HCT116 (cell line): ENCODE data around the gene ERGIC2. TPM values are rescaled to one million over a fixed set of nuclear protein-coding genes. Genes with fewer than 3 reads are reported as not detected.

ENCODE experiments used
- ATAC-seq: fragments of 200-7000 bp; cut with Tn5 transposase; 2 replicates; pipeline ENCODE4 v1.9.1; 2020; ENCODE audit warnings: mild to moderate bottlenecking, moderate library complexity
- BruUV-seq: library from RNA; stranded (reverse); fragments of 400-500 nt; replicated peaks from 2 replicates; lab custom pipeline; 2021; lab: Mats Ljungman, UMichigan
- CTCF ChIA-PET: fragments of 300-600 bp; sonication (Branson Sonifier 250); formaldehyde crosslinking; loops from one replicate; lab custom pipeline; 2021; ENCODE audit warnings: antibody characterized with exemption; lab: Charles Lee
- POLR2A ChIA-PET: fragments of 300-600, 350-600 bp; sonication (Branson Sonifier 250); formaldehyde crosslinking; loops from one replicate; lab custom pipeline; 2021; ENCODE audit warnings: antibody characterized with exemption; lab: Charles Lee
- RAD21 ChIA-PET, 2 experiments: fragments of 300-600 bp; sonication (Branson Sonifier 250); formaldehyde crosslinking; loops; one replicate each; lab custom pipeline; 2023; ENCODE audit warnings: low total read pairs in 2 of 2; ENCODE audit not compliant: uncharacterized antibody in 2 of 2, unreplicated experiment in 2 of 2, low non-redundant PET in 1 of 2; lab: Charles Lee
- DNase-seq: peaks from one replicate; pipeline ENCODE4 v3.0.0-alpha.2; 2010; ENCODE audit warnings: low read depth, low spot score
- H2AFZ ChIP-seq: fragments of 200-600 bp; shearing (Covaris generic), sonication (generic); 2 replicates; pipeline ENCODE4 v1.6.1; 2017; ENCODE audit warnings: low read depth, mixed run types, mixed read lengths, antibody characterized with exemption, low read length; ENCODE audit not compliant: poor library complexity, severe bottlenecking
- H3K27ac ChIP-seq: 2 replicates; pipeline ENCODE4 v1.5.1; 2012; ENCODE audit warnings: low read depth, low read length
- H3K27me3 ChIP-seq: fragments of 200-600 bp; sonication (generic); 2 replicates; pipeline ENCODE4 v1.6.1; 2016; ENCODE audit warnings: mixed run types, low read length, mixed read lengths; ENCODE audit not compliant: insufficient read depth
- H3K36me3 ChIP-seq, 2 experiments: fragments of 200-500 bp in 1 of 2; fragments of 200-600 bp in 1 of 2; sonication (Bioruptor generic) in 1 of 2; sonication (generic) in 1 of 2; 2 replicates each; pipeline versions ENCODE4 v1.5.1 to v1.6.1; 2014 to 2016; ENCODE audit warnings: low read length in 2 of 2, inconsistent platforms in 1 of 2, mixed read lengths in 1 of 2, mixed run types in 1 of 2; ENCODE audit not compliant: insufficient read depth in 2 of 2, control insufficient read depth in 1 of 2
- H3K4me1 ChIP-seq, 2 experiments: fragments of 200-600 bp in 1 of 2; sonication (generic) in 1 of 2; 2 replicates each; pipeline versions ENCODE4 v1.5.1 to v1.6.1; 2012 to 2017; ENCODE audit warnings: low read length in 2 of 2, inconsistent platforms in 1 of 2, mild to moderate bottlenecking in 1 of 2, mixed read lengths in 1 of 2, mixed run types in 1 of 2, moderate library complexity in 1 of 2; ENCODE audit not compliant: insufficient read depth in 2 of 2, control insufficient read depth in 1 of 2
- H3K4me2 ChIP-seq: fragments of 200-600 bp; sonication (generic); 2 replicates; pipeline ENCODE4 v1.6.1; 2017; ENCODE audit warnings: mixed run types, low read length, mixed read lengths
- H3K4me3 ChIP-seq, 2 experiments: fragments of 200-600 bp in 1 of 2; sonication (generic) in 1 of 2; replicated peaks in 1 of 2; 2 replicates each; pipeline ENCODE4 v1.5.1; 2011 to 2016; ENCODE audit warnings: low read length in 2 of 2, control low read depth in 1 of 2, low read depth in 1 of 2, mild to moderate bottlenecking in 1 of 2, mixed read lengths in 1 of 2, mixed run types in 1 of 2
- H3K79me2 ChIP-seq: fragments of 200-600 bp; sonication (generic); 2 replicates; pipeline ENCODE4 v1.6.1; 2017; ENCODE audit warnings: mild to moderate bottlenecking, mixed run types, low read length, moderate library complexity, mixed read lengths; ENCODE audit not compliant: insufficient read depth
- H3K9ac ChIP-seq: fragments of 200-600 bp; sonication (generic); 2 replicates; pipeline ENCODE4 v1.6.1; 2016; ENCODE audit warnings: low read length, mixed read lengths
- H3K9me2 ChIP-seq: fragments of 200-600 bp; sonication (generic), shearing (Covaris generic); 2 replicates; pipeline ENCODE4 v1.6.1; 2017; ENCODE audit warnings: mixed run types, mild to moderate bottlenecking, moderate library complexity; ENCODE audit not compliant: insufficient read depth
- H3K9me3 ChIP-seq, 2 experiments: fragments of 200-500 bp in 1 of 2; fragments of 200-600 bp in 1 of 2; sonication (Bioruptor generic) in 1 of 2; sonication (generic) in 1 of 2; 2 replicates each; pipeline ENCODE4 v1.6.1; 2014 to 2017; ENCODE audit warnings: low read length in 2 of 2, mixed read lengths in 2 of 2, inconsistent platforms in 1 of 2, low read depth in 1 of 2, mild to moderate bottlenecking in 1 of 2, mixed run types in 1 of 2, moderate library complexity in 1 of 2; ENCODE audit not compliant: control insufficient read depth in 1 of 2, insufficient read depth in 1 of 2
- H4K20me1 ChIP-seq: fragments of 200-600 bp; sonication (generic), shearing (Covaris generic); 2 replicates; pipeline ENCODE4 v1.6.1; 2017; ENCODE audit warnings: mixed run types, mild to moderate bottlenecking, moderate library complexity; ENCODE audit not compliant: insufficient read depth
- CBX3 ChIP-seq: IDR thresholded peaks from 2 replicates; pipeline ENCODE4 v1.6.1; 2012; ENCODE audit warnings: low read depth
- EGR1 ChIP-seq: IDR thresholded peaks from 2 replicates; pipeline ENCODE4 v1.6.1; 2012; ENCODE audit warnings: low read depth
- ELF1 ChIP-seq: IDR thresholded peaks from 2 replicates; pipeline ENCODE4 v1.6.1; 2012; ENCODE audit warnings: low read depth, borderline replicate concordance
- RAD21 ChIP-seq: IDR thresholded peaks from 2 replicates; pipeline ENCODE4 v1.6.1; 2012; ENCODE audit warnings: low read depth, mild to moderate bottlenecking
- SIN3A ChIP-seq: IDR thresholded peaks from 2 replicates; pipeline ENCODE4 v1.6.1; 2012; ENCODE audit warnings: low read depth
- SRF ChIP-seq: IDR thresholded peaks from 2 replicates; pipeline ENCODE4 v1.6.1; 2012; ENCODE audit warnings: low read depth
- ZBTB33 ChIP-seq: IDR thresholded peaks from 2 replicates; pipeline ENCODE4 v1.6.1; 2011; ENCODE audit warnings: mild to moderate bottlenecking, low read length, moderate library complexity; ENCODE audit not compliant: insufficient replicate concordance; ENCODE audit errors: extremely low read depth
- ZFX ChIP-seq: fragments of 450-650 bp; IDR thresholded peaks from 2 replicates; pipeline ENCODE4 v1.6.1; 2017
- ZNF274 ChIP-seq: fragments of 200-500 bp; sonication (Bioruptor generic); IDR thresholded peaks from 2 replicates; pipeline ENCODE4 v1.6.1; 2014; ENCODE audit warnings: mild to moderate bottlenecking, low read depth, low read length, inconsistent platforms
- intact Hi-C: fragments of 100-400 bp; cut with micrococcal nuclease; formaldehyde crosslinking; loops from 2 replicates; pipeline ENCODE4 v1.10.0; 2022
- total RNA-seq: library from RNA; stranded (reverse); gene quantifications from one replicate; pipeline ENCODE4 v1.2.1, GENCODE V29; 2021; ENCODE audit not compliant: unreplicated experiment
- TF ChIP-seq, protein P1 (sequence below), 3 experiments: fragments of 200-600 bp in 1 of 3; sonication (generic) in 1 of 3; IDR thresholded peaks in 2 of 3; conservative IDR thresholded peaks in 1 of 3; 2 replicates each; pipeline ENCODE4 v1.5.1; 2012 to 2017; ENCODE audit warnings: low read depth in 2 of 3, low read length in 2 of 3, antibody characterized with exemption in 1 of 3, borderline replicate concordance in 1 of 3, control low read depth in 1 of 3, mild to moderate bottlenecking in 1 of 3, mixed read lengths in 1 of 3, mixed run types in 1 of 3, moderate library complexity in 1 of 3; ENCODE audit not compliant: insufficient read depth in 1 of 3

Gene ERGIC2
- total RNA-seq, 1 experiment from 2014 or later, result 71.1 TPM

- ChIA-PET POLR2A (no interaction called here), RAD21 (no interaction called here), CTCF (no interaction called here)
- no peak overlapping the region for H2AFZ ChIP-seq
- H3K4me1 ChIP-seq, result no peaks in the 10 kb centered on the region
- ATAC-seq (no peak), DNase-seq (no peak)
- no peak overlapping the region for H3K4me2 ChIP-seq
- no TSS peak for BruUV-seq
- no peaks in the 10 kb centered on the region for H4K20me1 ChIP-seq
- H3K27ac ChIP-seq, result no peak overlapping the region
- H3K79me2 ChIP-seq, result no peaks in the 10 kb centered on the region
- H3K4me3 ChIP-seq, result no peak overlapping the region
- TF ChIP-seq ZNF274, result no peak
- no peak for TF ChIP-seq SRF
- no peak for TF ChIP-seq ELF1
- TF ChIP-seq SIN3A, result no peak
- TF ChIP-seq, protein P1, sequence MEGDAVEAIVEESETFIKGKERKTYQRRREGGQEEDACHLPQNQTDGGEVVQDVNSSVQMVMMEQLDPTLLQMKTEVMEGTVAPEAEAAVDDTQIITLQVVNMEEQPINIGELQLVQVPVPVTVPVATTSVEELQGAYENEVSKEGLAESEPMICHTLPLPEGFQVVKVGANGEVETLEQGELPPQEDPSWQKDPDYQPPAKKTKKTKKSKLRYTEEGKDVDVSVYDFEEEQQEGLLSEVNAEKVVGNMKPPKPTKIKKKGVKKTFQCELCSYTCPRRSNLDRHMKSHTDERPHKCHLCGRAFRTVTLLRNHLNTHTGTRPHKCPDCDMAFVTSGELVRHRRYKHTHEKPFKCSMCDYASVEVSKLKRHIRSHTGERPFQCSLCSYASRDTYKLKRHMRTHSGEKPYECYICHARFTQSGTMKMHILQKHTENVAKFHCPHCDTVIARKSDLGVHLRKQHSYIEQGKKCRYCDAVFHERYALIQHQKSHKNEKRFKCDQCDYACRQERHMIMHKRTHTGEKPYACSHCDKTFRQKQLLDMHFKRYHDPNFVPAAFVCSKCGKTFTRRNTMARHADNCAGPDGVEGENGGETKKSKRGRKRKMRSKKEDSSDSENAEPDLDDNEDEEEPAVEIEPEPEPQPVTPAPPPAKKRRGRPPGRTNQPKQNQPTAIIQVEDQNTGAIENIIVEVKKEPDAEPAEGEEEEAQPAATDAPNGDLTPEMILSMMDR (IDR thresholded peaks at IDR 0.05 in 2 of 3, conservative IDR thresholded peaks at IDR 0.05 in 1 of 3; ENCODE audit: borderline replicate concordance in 1 of 3, insufficient read depth in 1 of 3, low read depth in 2 of 3, low read length in 2 of 3), result no peak
- no peak for TF ChIP-seq RAD21
- TF ChIP-seq ZFX, result no peak
- no peak for TF ChIP-seq ZBTB33
- TF ChIP-seq CBX3, result no peak
- TF ChIP-seq EGR1, result no peak
- TF ChIP-seq, all 23 proteins: peak for 0
- Histone ChIP-seq H3K9me3 (no peaks in the 10 kb centered on the region), H3K9me2 (no peaks in the 10 kb centered on the region), H3K27me3 (no peaks in the 10 kb centered on the region), H3K9ac (no peak overlapping the region), H3K36me3 (no peaks in the 10 kb centered on the region)
- intact Hi-C loops, result loop anchor here (10.0 kb wide), 1 partner anchor 835 kb away; no protein-coding TSS in a partner anchor
Measured at GRCh38 chr12:29299633-29300032, 81.3 kb downstream of the ERGIC2 start.
